GM19395 (cell line): ENCODE data around the gene ANKS1B.
"Not testable (repeated sequence)": the region's sequence is repeated elsewhere in the genome, so short reads cannot be mapped to it uniquely, and the experiment has no call there.

Experiments used
- ATAC-seq: cut with Tn5 transposase; IDR thresholded peaks from one replicate; pipeline ENCODE4 v1.9.1; 2021; ENCODE audit warnings: mild to moderate bottlenecking, moderate library complexity; ENCODE audit not compliant: unreplicated experiment

Gene ANKS1B

DNA sequence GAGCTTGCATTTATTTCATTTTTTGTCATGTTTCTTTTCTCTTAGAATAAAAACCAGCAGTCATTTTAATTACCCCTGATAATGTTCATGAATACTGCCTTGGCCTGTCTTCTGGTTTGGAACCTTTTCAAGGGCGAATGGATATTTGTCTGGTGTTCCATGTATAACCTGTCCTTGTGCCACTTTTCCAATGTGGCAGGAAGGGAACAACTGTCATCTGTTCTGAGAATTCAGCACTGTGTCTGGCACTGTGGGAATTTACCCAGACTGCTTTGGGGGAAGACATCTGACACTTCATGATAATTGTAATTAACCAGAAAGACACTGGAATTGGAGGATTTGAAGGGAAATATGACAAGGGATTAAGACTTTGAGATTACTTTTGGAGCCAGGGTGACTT is 986.8 kb downstream of the ANKS1B start:
- no peak for ATAC-seq

DNA sequence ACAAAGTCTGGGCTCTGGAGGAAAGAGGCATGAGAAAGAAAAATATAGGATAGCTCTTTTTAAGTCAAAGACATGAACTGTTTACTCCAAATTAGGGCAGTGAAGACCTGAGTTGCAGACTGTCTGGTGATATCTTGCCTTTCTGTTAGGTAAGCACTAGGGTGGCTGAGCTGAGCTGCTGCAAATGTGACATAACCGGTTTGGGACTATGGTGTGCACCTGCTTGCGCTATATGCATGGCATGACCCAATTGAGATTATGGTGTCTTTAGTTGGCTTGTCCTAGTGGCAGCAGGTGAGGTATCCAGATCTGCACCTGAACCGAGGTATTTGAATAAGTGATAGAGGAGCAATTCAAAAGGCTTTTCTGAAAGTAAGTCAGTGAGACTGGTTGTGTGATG is 994.1 kb downstream of the ANKS1B start:
- no peak for ATAC-seq

DNA sequence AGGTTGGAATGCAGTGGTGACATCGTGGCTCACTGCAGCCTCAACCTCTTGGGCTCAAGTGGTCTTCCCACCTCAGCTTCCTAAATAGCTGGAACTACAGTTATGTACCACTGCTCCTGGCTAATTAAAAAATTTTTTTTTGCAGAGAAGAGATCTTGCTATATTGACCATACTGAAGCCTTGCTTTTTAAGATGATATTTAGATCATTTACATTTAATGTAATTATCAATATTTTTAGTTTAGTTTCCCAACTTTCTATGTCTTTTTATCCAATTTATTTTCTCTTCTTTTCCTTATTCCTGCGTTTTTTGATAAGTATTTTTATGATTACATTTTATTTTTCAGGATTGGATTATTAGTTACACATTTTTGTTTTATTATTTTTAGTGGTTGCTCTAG is 999.6 kb downstream of the ANKS1B start:
- no peak for ATAC-seq

DNA sequence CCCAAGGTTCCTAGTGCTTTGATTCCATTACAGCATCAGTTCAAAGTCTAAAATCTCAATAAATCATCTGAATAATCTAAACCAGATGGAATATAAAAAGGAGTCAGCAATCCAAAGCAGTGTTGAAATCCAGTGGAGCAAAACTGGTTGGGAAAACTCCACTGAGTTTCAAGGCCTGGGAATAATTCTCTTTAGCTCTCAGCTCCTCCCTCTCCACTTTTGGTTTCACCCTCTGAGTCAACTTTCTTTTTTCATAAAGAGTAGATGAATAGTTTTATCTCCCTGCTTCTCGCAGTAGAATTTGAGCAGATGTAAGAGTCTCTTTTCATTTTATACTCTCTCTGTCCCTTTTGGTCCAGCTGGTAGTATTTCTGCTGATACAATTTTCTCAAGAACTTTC is 1001.1 kb downstream of the ANKS1B start:
- ATAC-seq, result no peak

DNA sequence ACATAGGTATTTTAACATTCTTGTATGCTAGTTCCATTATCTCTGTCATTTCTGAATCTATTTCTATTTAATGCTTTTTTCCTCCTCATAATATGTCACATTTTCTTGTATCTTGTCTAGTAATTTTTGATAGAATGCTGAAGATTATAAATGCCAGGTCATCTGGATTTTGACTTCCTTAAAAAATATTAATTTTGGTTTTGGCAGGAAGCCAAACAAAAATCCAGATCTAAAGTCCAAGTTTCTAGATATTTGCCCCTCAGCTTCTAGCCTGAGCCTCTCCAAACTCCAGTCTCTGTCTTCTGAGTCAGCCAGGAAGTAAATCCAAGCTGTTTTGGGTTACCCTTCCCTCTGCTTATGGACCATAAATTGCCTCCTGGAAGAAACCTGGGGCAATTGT is 1004.2 kb downstream of the ANKS1B start:
- ATAC-seq, result no peak

DNA sequence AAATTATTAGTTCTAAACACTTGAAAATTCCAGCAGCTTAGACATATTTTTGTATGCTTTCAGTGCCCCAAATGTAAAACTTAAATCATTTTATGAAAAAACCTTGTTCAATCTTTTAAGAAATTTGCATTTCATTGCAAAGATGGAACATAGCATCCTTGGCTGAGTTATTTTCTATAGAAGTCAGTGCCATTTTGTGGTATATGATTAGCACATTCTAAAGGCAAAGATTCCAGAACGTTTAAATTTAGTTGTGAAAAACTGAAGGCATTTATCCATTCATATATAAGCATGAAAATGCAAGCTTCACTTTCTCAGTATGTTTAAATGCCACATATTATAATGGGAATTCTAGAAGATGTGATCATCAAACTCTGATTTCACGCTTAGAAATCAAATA is 1007.5 kb downstream of the ANKS1B start:
- ATAC-seq, result no peak

DNA sequence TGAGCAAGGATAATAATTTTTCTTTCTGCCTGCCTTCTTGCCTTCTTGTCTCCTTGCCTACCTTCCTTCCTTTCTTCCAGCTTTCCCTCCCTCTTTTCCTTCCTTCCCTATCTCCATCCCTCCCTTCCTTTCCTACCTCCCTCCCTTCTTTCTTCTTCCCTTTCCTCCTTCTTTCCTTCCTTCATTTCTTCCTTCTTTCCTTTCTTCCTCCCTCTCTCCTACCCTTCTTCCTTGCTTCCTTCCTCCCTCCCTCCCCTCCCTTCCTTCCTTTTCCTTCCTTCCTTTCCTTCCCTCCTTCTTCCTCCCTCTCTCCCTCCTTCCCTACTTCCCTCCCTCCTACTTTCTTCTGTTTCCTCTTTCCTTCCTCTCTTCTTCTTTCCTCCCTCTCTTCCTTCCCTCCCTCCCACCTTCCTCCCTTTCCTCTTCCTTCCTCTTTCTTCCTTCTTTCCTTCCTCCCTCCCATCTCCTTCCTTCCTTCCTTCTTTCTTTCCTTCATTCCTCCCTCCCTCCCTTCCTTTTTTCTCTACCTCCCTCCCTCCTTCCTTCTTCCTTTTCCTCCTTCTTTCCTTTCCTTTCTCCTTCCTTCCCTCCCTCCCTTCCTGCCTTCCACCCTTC is 1009.9 kb downstream of the ANKS1B start:
- ATAC-seq, result no peak

DNA sequence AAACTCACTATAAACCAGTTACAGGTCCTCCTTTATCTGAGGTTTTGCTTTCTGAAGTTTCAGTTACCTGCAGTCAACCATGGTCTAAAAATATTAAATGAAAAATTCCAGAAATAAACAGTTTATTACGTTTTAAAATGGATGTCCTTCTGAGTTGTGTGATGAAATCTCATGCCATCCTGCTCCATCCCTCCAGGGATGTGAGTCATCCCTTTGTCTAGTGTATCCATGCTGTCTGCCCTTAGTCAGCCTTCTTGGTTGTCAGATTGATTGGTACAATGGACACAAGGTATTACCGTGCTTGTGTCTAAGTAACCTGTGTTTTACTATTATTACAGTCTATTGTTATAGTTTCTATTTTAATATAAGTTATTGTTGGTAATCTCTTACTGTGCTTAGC is 1011.3 kb downstream of the ANKS1B start:
- no peak for ATAC-seq

DNA sequence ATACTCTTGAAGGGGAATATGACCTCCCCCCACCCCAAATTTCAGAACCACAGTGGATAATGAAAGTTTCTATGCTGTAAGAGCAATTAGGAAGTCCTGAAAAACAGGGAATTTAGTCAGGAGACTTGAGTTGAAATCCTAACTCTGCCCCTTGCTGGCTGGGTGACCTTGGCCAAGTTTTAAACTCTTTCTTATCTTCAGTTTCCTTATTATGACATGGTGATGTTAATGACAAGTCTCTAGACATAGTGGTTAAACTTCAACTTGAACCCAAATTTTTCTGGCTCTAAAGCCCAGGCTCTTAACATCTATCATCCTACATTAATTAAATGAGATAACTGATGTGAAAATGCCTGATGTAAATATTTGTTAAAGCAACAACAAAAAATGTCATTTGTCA is 1013.8 kb downstream of the ANKS1B start:
- no peak for ATAC-seq

DNA sequence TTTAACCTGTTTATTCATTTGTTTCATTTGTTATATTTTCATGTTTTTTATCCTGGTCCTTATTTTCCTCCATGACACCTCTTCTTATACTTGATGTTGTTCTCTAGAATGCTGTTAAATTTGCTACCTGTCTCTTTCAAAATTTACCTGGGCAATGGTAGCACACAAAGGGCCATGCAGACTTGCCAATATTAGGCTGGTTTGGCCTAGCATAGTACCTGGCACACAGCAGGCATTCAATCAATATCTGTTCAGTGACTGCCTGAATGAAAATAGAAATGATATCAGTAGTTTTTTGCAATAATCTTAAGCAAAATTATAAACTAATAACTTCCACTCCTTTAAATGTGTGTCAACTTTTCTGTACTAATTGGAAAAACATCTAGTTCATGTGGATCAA is 1014.5 kb downstream of the ANKS1B start:
- no peak for ATAC-seq

DNA sequence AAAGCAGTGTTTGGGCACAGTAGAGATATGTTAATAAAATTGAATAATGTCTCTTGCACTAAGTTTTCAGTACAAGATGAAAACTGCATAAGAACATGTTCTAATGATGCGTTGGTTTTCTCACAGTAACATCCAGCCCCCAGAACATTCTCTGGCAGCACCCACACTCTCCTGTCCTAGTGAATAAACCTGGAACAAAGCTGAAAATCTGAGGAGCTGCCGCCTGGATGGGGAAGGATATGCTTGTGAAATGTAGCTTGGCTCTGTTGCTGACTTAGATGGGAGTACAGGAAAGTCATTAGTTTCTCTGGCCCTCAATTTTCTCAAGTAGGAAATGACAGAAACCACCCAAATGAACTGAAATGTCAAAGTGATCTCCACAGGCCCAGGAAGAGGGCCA is 1015.8 kb downstream of the ANKS1B start:
- no peak for ATAC-seq

DNA sequence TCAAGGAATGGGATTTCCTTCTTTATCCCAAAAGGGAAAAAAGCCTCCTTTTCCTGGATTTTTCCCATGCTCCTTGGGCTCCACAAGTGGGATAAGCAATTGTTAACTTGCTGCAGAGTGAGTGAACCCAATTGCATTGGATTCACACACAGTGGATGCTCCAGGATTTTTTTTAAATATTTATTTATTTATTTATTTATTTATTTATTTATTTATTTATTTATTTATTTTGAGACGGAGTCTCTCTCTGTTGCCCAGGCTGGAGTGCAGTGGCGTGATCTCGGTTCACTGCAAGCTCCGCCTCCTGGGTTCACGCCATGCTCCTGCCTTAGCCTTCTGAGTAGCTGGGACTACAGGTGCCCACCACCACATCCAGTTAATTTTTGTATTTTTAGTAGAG is 1027.6 kb downstream of the ANKS1B start:
- not testable (repeated sequence) for ATAC-seq

DNA sequence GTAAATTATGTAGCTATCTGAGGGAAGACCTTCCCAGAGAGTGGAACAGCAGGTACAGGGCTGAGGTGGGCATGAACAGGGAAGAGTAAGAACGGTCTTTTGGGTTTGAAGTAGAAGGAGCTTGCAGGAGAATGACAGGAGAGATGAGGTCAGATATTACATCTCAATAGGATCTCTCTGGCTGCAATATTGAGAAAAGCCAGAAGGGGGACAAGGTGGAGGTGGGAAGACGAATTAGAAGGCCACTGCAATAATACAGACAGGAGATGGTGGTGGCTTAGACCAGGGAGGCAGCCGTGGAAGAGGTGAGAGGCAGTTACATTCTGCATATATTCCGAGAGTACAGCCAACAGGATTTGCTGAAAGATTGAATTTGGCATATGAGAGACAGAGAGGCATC is 1029.5 kb downstream of the ANKS1B start:
- peak; percentile 97 for ATAC-seq

DNA sequence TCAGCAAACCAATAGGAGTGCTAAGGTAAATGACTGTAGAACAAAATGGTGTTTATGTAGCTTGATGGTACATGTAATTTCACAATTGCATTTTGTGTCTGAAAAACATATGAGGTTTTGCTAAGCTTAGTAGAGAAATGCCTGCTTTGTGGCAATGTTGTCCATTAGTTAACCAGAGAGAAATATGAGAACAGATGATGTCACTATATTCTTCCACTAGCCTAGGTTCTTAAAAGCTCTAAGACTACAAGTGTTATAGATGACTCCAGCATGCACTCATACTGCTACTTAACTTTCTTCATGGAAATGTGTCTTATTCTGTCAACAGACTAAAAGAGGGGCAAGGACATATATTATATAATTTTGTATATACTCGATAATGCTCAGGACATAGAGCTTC is 1030.2 kb downstream of the ANKS1B start:
- ATAC-seq, result no peak

DNA sequence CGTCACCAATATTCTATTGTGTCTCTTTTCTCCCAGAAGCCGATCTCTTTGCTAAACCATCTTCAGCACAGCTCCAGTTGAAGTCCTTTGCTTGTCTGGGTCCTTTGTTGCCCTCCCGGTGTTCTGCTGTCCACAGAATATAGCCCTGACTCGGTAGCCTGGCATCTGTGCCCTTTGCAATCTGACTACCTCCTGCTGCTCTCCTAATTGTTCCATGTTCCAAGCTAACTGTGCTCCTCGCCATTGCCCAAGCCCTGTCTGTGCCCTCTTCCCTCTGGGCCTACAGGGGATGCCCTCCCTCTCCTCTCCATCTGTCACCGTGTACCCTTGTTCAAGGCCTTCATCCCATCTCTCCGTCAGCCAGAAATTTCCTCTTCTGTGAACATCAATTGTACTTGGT is 1033.3 kb downstream of the ANKS1B start:
- no peak for ATAC-seq

DNA sequence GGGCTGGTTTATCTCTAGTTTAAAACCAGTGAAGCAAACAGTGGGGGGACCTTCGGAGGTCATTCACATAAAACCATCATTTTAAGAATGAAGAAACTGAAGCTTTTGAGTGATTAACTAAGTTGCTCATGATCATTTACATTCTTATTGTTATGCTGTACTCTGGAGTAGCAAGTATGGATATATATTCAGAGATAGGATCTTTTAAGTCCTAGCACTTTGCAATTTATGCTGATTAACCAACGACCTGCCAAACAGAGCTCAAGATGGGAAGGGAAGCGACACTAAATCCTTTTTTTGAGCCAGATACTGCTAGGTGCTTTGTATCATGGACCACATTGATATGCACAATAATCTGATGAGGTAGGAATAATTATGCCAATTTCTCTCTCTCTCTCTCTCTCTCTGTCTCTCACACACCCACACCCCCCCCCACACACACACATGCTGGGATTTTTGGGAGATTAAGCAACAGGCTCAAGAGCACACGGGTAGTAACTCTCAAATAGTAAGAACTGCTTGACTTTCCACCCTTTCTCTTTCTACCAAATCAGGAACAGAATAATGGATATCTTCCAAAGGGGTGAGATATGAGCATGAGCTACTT is 1036.3 kb downstream of the ANKS1B start:
- ATAC-seq, result no peak

DNA sequence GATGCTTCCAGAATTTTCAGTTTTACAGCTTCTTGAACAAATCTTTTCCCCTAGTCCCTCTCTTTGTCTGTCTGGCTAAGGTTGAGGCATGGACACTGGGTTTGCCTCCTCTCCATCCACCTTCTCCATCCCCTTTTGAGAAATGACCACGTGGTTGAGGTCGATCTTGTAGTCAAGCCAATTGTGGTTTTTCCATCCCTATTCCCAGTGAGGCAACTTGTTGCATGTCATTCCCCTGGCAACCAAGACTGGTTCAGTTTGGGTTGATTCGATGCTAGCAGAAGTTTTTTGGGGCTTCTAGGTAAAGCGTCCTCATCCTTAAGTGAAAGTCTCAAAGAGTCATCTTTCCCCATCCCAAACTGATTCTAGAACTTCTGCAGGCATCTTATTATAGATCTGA is 1038.9 kb downstream of the ANKS1B start:
- no peak for ATAC-seq

DNA sequence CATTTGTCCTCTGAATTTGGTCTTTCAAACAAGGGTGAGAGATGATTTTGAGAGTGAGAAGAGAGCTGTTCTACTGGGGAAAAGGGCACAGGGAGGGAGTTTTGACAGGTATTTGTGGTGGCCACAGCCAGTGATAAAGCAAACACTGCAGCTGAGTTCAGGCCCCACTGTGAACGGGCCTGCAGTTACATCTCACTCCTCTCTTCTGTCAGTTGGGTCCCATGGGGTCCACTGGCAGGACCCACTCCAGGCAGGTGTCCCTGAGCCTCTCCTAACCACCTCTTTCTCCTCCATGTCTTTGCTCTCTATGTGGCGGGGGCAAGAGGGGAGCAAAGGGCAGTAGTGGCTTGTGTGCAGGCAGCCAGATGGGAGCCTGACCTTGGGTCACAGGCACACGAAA is 1044.8 kb downstream of the ANKS1B start:
- no peak for ATAC-seq

DNA sequence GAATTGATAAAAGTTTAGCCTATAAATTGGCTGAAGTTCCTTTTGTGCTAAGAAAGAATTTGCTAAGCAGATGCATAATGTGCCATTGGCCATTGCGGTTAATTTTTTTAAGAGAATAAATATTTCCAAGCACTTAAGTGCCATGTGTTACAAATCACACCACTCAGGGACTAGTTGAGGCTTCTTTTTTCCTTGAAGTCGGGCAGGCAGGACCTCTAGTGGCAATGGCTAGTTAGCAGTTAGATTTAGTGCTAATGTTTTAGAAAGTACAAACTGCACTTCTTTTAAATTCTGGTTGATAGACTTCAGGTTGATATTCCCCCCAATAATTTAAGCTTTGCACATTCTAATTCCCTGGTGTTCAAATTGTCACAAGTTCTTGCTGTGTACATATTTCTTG is 1045.4 kb downstream of the ANKS1B start:
- ATAC-seq, result no peak

DNA sequence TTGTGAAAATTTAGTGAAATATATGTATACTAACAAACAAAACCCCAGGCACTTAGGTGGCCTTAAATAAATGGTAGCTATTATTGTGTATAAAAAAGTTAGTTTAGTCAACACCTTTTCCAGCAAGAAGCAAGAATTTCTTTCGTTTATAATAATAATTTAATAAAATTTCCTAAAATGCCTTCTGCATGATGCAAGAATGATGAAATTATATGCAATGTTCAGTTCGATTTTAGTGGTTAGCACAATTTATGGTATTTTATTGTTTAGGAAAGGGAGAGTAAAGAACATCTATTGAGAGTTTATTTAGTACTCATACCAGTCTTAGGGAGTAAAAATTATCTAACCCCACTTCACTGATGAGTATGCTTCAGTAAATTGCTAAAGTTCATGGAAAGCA is 1048.9 kb downstream of the ANKS1B start:
- no peak for ATAC-seq

DNA sequence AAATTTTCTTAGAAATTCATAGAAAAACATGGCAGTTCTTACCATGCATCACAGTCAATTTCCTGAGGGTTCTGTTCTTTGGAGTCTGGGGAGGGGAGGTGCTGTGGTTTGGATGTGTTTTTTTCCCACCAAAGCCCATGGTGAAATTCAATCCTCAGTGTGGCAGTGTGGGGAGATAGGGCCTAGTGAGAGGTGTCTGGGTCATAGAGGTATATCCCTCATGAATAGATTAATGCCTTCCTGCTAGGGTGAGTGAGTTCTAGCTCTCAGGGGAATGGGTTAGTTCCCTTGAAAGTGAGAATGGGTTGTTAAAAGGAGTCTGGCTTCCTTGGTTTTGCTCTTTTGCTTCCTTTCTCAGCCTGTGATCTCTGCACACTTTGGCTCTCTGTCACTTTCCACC is 1061.9 kb downstream of the ANKS1B start:
- ATAC-seq, result no peak

DNA sequence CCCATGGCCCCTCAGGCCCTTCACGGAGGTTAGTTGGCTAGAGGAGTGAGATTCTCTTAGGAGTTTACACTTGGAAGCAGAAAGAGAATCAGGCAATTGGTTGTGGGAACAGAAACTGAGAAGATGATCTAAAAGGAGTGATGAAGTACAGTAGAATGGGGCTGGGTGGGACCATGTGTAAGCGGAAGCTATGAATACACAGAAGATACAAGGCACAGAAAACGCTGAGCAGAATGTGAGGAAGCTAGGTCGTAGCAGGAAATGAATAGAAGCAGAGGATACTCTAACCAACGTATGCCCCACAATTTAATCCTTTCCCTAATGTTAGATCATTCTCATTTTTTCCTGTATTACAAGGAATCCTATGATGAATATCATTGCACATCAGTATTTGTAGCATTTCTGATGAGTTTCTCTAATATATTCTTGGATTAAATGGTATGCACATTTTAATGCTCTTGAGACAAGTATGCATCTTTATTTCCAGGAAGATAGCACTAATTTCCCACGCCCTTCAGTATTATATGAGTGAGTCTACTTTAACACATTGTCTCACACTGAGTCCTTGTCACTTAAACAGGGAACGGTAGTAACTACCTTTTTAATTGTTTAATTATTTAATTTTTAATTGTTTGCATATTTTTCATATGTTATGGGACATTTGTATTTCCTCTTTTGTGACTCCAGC is 1066.4 kb downstream of the ANKS1B start:
- ATAC-seq, result no peak

DNA sequence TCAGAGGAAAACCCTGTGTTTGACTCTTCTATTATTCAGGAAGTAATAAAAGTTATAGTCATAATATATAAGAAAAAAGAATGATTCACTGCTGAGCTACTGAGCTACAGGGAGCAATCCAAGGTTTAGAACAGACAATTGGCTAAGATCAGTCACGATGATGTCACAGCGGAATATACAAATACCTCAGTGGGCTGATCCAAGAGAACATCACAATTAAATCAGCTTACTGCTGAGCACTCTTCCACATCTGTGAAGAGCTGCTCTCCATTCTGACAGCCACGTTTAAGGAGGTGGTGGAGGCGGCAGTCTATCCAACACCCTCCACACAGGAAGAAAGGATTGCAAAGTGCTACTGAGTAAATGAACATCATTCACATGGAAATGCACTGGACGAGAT is 1068.6 kb downstream of the ANKS1B start:
- no peak for ATAC-seq
